Suprapubic skin (tissue), 4 donors: Measurements from ENCODE around the gene EEF1A2. TPM values are rescaled to one million over a fixed set of nuclear protein-coding genes. Genes with fewer than 3 reads are reported as not detected.

Experiments used
- DNase-seq, 2 donors: peaks; one replicate each; pipeline ENCODE4 v3.0.0-alpha.2; 2019; ENCODE audit warnings: low spot score in 2 of 2
- H3K27ac ChIP-seq: fragments of 200-600 bp; sonication (generic); one replicate; pipeline ENCODE4 v1.5.1; 2019
- H3K27me3 ChIP-seq: fragments of 200-600 bp; sonication (generic); one replicate; pipeline ENCODE4 v1.5.1; 2019
- H3K36me3 ChIP-seq: fragments of 200-600 bp; sonication (generic); one replicate; pipeline ENCODE4 v1.5.1; 2019
- H3K4me1 ChIP-seq: fragments of 200-600 bp; sonication (generic); one replicate; pipeline ENCODE4 v1.5.1; 2019
- H3K4me3 ChIP-seq: fragments of 200-600 bp; sonication (generic); one replicate; pipeline ENCODE4 v1.5.1; 2019; ENCODE audit warnings: mild to moderate bottlenecking
- H3K9me3 ChIP-seq: fragments of 200-600 bp; sonication (generic); one replicate; pipeline ENCODE4 v1.5.1; 2019
- CTCF ChIP-seq, 2 donors: fragments of 200-600 bp in 1 of 2; fragments of 450-650 bp in 1 of 2; sonication (generic) in 1 of 2; IDR thresholded peaks; one replicate each; pipeline ENCODE4 v1.5.1; 2016 to 2019; ENCODE audit warnings: antibody characterized with exemption in 2 of 2, mild to moderate bottlenecking in 1 of 2, moderate library complexity in 1 of 2
- EP300 ChIP-seq: sonication (generic); formaldehyde crosslinking; IDR thresholded peaks from one replicate; pipeline ENCODE4 v1.6.1; 2017; ENCODE audit warnings: antibody characterized with exemption
- POLR2A ChIP-seq, 2 donors: fragments of 450-650 bp; IDR thresholded peaks; one replicate each; pipeline ENCODE4 v1.6.1; 2017; ENCODE audit warnings: antibody characterized with exemption in 2 of 2, mild to moderate bottlenecking in 2 of 2, moderate library complexity in 2 of 2
- POLR2AphosphoS5 ChIP-seq, 3 donors: sonication (generic); formaldehyde crosslinking; IDR thresholded peaks; one replicate each; pipeline ENCODE4 v1.6.1; 2017; ENCODE audit warnings: antibody characterized with exemption in 3 of 3
- WGBS: methylation state at CpG from one replicate; pipeline ENCODE4 v1.1.5; 2018; 5-methylcytosine and 5-hydroxymethylcytosine counted together
- total RNA-seq, 4 donors: library from RNA; depleted of rRNA; stranded (reverse); fragments of >200 nt; gene quantifications; one replicate each; pipeline ENCODE4 v1.1.0, GENCODE V29; 2016

Gene EEF1A2
- total RNA-seq, 4 donors from 2014 or later: 4.8 to 13.4 (median 12.0) TPM

GRCh38 chr20:63454731-63455567 lies 43.9 kb downstream of the EEF1A2 start:
- Histone ChIP-seq H3K4me3 (no peak overlapping the region), H3K9me3 (no peaks in the 10 kb centered on the region), H3K27me3 (peaks cover 86% of the 10 kb centered on the region), H3K36me3 (no peaks in the 10 kb centered on the region), H3K4me1 (peaks cover 21% of the 10 kb centered on the region), H3K27ac (no peak overlapping the region)
- WGBS: 40% methylated on average over 33 of the region's 35 CpGs
- DNase-seq: no peak
- TF ChIP-seq EP300 (no peak), CTCF (IDR thresholded peaks at IDR 0.05) (no peak), POLR2AphosphoS5 (IDR thresholded peaks at IDR 0.05) (no peak), POLR2A (IDR thresholded peaks at IDR 0.05) (no peak)

GRCh38 chr20:63452821-63453523 lies 45.9 kb downstream of the EEF1A2 start:
- H3K27ac ChIP-seq: no peak overlapping the region
- H3K27me3 ChIP-seq: peaks cover 94% of the 10 kb centered on the region
- no peak overlapping the region for H3K4me3 ChIP-seq
- no CpG with 5 or more reads among the region's 46 CpGs for WGBS
- no peak for DNase-seq
- H3K4me1 ChIP-seq: peaks cover 21% of the 10 kb centered on the region
- no peaks in the 10 kb centered on the region for H3K9me3 ChIP-seq
- H3K36me3 ChIP-seq: no peaks in the 10 kb centered on the region
- no peak for TF ChIP-seq POLR2AphosphoS5 (IDR thresholded peaks at IDR 0.05)
- TF ChIP-seq CTCF (IDR thresholded peaks at IDR 0.05): no peak

- H3K27me3 ChIP-seq: peaks cover 94% of the 10 kb centered on the region
- no peak for DNase-seq
- peaks cover 15% of the 10 kb centered on the region for H3K4me1 ChIP-seq
- no peaks in the 10 kb centered on the region for H3K36me3 ChIP-seq
- no peak overlapping the region for H3K4me3 ChIP-seq
- H3K27ac ChIP-seq: no peak overlapping the region
- H3K9me3 ChIP-seq: no peaks in the 10 kb centered on the region
- TF ChIP-seq EP300: no peak
- WGBS: no CpG with 5 or more reads among the region's 20 CpGs
Measured at GRCh38 chr20:63452341-63452740, 46.5 kb downstream of the EEF1A2 start.

GRCh38 chr20:63451821-63452220 lies 47.1 kb downstream of the EEF1A2 start:
- peaks cover 14% of the 10 kb centered on the region for H3K4me1 ChIP-seq
- H3K36me3 ChIP-seq: no peaks in the 10 kb centered on the region
- TF ChIP-seq CTCF (IDR thresholded peaks at IDR 0.05) (no peak), POLR2AphosphoS5 (IDR thresholded peaks at IDR 0.05) (no peak), POLR2A (IDR thresholded peaks at IDR 0.05) (no peak), EP300 (no peak)
- H3K4me3 ChIP-seq: no peak overlapping the region
- H3K9me3 ChIP-seq: no peaks in the 10 kb centered on the region
- whole genome bisulfite sequencing: 90% methylated on average over 9 of the region's 17 CpGs
- H3K27me3 ChIP-seq: peaks cover 94% of the 10 kb centered on the region
- H3K27ac ChIP-seq: no peak overlapping the region
- no peak for DNase-seq

- TF ChIP-seq POLR2AphosphoS5 (IDR thresholded peaks at IDR 0.05) (no peak), EP300 (no peak), POLR2A (IDR thresholded peaks at IDR 0.05) (no peak), CTCF (IDR thresholded peaks at IDR 0.05) (no peak)
- H3K27ac ChIP-seq: no peak overlapping the region
- no peaks in the 10 kb centered on the region for H3K9me3 ChIP-seq
- H3K27me3 ChIP-seq: peaks cover 93% of the 10 kb centered on the region
- DNase-seq: no peak
- H3K4me3 ChIP-seq: no peak overlapping the region
- WGBS: 76% methylated on average over 18 of the region's 30 CpGs
- peaks cover 14% of the 10 kb centered on the region for H3K4me1 ChIP-seq
- H3K36me3 ChIP-seq: no peaks in the 10 kb centered on the region
Measured at GRCh38 chr20:63449796-63450730, 48.8 kb downstream of the EEF1A2 start.
